22Rv1 (cell line): Measurements from ENCODE around the gene FASTKD1.
"Not testable (repeated sequence)": the region's sequence is repeated elsewhere in the genome, so short reads cannot be mapped to it uniquely, and the experiment has no call there.

ENCODE experiments used
- ZFX ChIP-seq: fragments of 450-650 bp; IDR thresholded peaks from 2 replicates; pipeline ENCODE4 v1.6.1; 2017; ENCODE audit warnings: antibody characterized with exemption, borderline replicate concordance
- TF ChIP-seq, protein P1 (sequence below): fragments of 450-650 bp; IDR thresholded peaks from 2 replicates; pipeline ENCODE4 v1.5.1; 2017; ENCODE audit warnings: mild to moderate bottlenecking

DNA sequence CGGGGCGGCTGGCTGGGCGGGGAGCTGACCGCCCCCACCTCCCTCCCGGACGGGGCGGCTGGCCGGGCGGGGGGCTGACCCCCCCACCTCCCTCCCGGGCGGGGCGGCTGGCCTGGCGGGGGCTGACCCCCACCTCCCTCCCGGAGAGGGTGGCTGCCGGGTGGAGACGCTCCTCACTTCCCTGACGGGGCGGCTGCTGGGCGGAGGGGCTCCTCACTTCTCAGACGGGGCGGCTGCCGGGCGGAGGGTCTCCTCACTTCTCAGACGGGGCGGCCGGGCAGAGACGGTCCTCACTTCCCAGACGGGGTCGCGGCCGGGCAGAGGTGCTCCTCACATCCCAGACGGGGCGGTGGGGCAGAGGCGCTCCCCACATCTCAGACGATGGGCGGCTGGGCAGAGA, 1.6 kb upstream of the FASTKD1 start:
- TF ChIP-seq, protein P1, sequence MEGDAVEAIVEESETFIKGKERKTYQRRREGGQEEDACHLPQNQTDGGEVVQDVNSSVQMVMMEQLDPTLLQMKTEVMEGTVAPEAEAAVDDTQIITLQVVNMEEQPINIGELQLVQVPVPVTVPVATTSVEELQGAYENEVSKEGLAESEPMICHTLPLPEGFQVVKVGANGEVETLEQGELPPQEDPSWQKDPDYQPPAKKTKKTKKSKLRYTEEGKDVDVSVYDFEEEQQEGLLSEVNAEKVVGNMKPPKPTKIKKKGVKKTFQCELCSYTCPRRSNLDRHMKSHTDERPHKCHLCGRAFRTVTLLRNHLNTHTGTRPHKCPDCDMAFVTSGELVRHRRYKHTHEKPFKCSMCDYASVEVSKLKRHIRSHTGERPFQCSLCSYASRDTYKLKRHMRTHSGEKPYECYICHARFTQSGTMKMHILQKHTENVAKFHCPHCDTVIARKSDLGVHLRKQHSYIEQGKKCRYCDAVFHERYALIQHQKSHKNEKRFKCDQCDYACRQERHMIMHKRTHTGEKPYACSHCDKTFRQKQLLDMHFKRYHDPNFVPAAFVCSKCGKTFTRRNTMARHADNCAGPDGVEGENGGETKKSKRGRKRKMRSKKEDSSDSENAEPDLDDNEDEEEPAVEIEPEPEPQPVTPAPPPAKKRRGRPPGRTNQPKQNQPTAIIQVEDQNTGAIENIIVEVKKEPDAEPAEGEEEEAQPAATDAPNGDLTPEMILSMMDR = not testable (repeated sequence)
- TF ChIP-seq ZFX = not testable (repeated sequence)
